SK-N-SH treated with all-trans-retinoic acid at 6 μM for 48 hours (cell line): ENCODE results near the gene CFAP161.
A peak's percentile ranks its signal among the peaks of the same experiment; 100 is the strongest.

Source experiments
- ATAC-seq: fragments of 200-7000 bp; cut with Tn5 transposase; 3 replicates; pipeline ENCODE4 v1.9.1; 2020; ENCODE audit warnings: mild to moderate bottlenecking, moderate library complexity
- ARNTL ChIP-seq: fragments of 450-650 bp; formaldehyde crosslinking; IDR thresholded peaks from 2 replicates; pipeline ENCODE4 v1.5.0; 2020; ENCODE audit warnings: low read depth, mild to moderate bottlenecking, moderate library complexity, borderline replicate concordance
- BACH2 ChIP-seq: fragments of 250-450 bp; sonication (Bioruptor Pico); IDR thresholded peaks from 2 replicates; pipeline ENCODE4 v1.9.0; 2021; ENCODE audit warnings: mild to moderate bottlenecking, borderline replicate concordance
- ESRRG ChIP-seq: fragments of 250-450 bp; sonication (Bioruptor Pico); IDR thresholded peaks from 2 replicates; pipeline ENCODE4 v1.6.1; 2021; ENCODE audit warnings: mild to moderate bottlenecking
- GLIS3 ChIP-seq: fragments of 250-450 bp; sonication (Bioruptor Pico); IDR thresholded peaks from 2 replicates; pipeline ENCODE4 v1.5.0; 2020; ENCODE audit warnings: mild to moderate bottlenecking, moderate library complexity
- ISL1 ChIP-seq: fragments of 250-450 bp; sonication (Bioruptor Pico); IDR thresholded peaks from 2 replicates; pipeline ENCODE4 v2.1.2; 2022; ENCODE audit warnings: mild to moderate bottlenecking, moderate library complexity
- PPARA ChIP-seq: fragments of 250-450 bp; sonication (Bioruptor Pico); IDR thresholded peaks from 2 replicates; pipeline ENCODE4 v1.5.0; 2020; ENCODE audit warnings: mild to moderate bottlenecking, borderline replicate concordance
- SNAI2 ChIP-seq: fragments of 250-450 bp; sonication (Bioruptor Pico); IDR thresholded peaks from 2 replicates; pipeline ENCODE4 v1.5.0; 2020; ENCODE audit warnings: mild to moderate bottlenecking, moderate library complexity
- TOX ChIP-seq: fragments of 250-450 bp; sonication (Bioruptor Pico); IDR thresholded peaks from 2 replicates; pipeline ENCODE4 v1.8.0; 2021; ENCODE audit warnings: mild to moderate bottlenecking, moderate library complexity, borderline replicate concordance
- ZC3H10 ChIP-seq: fragments of 250-450 bp; sonication (Bioruptor Pico); IDR thresholded peaks from 2 replicates; pipeline ENCODE4 v1.5.1; 2021; ENCODE audit warnings: mild to moderate bottlenecking, moderate library complexity
- ZFP30 ChIP-seq: fragments of 450-650 bp; formaldehyde crosslinking; IDR thresholded peaks from 2 replicates; pipeline ENCODE4 v1.5.0; 2022; ENCODE audit warnings: mild to moderate bottlenecking, moderate library complexity
- ZNF70 ChIP-seq: fragments of 450-650 bp; formaldehyde crosslinking; IDR thresholded peaks from 2 replicates; pipeline ENCODE4 v1.5.0; 2020; ENCODE audit warnings: mild to moderate bottlenecking, moderate library complexity
- TF ChIP-seq, protein P1 (sequence below): fragments of 250-450 bp; sonication (Bioruptor Pico); IDR thresholded peaks from 2 replicates; pipeline ENCODE4 v1.8.0; 2021; ENCODE audit warnings: low read depth, mild to moderate bottlenecking, moderate library complexity, borderline replicate concordance
- TF ChIP-seq, protein P2 (sequence below): fragments of 250-450 bp; sonication (Bioruptor Pico); IDR thresholded peaks from 2 replicates; pipeline ENCODE4 v1.5.1; 2021; ENCODE audit warnings: mild to moderate bottlenecking, moderate library complexity
- TF ChIP-seq, protein P3 (sequence below): fragments of 250-450 bp; sonication (Bioruptor Pico); IDR thresholded peaks from 2 replicates; pipeline ENCODE4 v1.8.0; 2020; ENCODE audit warnings: mild to moderate bottlenecking, moderate library complexity, borderline replicate concordance
- TF ChIP-seq, protein P4 (sequence below): fragments of 250-450 bp; sonication (Bioruptor Pico); IDR thresholded peaks from 2 replicates; pipeline ENCODE4 v1.5.0; 2020; ENCODE audit warnings: mild to moderate bottlenecking, moderate library complexity
- TF ChIP-seq, protein P5 (sequence below): fragments of 250-450 bp; sonication (Bioruptor Pico); IDR thresholded peaks from 2 replicates; pipeline ENCODE4 v1.5.1; 2020; ENCODE audit warnings: low read depth, mild to moderate bottlenecking, moderate library complexity

CFAP161 gene

DNA sequence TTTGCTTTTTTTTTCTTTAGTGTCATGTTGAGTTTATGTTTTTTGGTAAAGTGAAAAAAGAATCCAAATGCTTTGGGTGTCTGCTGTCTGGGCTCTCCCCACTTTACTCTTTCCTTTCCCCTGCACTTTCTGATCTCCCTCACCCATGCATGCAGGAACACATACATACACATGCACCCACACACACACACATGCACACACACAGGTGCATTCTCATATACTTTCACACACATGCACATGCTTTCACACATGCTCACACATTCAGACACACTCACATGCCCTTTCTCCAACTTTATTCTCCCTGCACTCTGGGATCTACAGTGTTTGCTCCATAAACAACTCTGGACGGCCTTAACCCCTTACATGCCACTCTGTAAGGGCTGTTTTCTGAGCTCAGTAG lies 46.4 kb upstream of the CFAP161 start (continued):
- no peak for TF ChIP-seq ZNF70

DNA sequence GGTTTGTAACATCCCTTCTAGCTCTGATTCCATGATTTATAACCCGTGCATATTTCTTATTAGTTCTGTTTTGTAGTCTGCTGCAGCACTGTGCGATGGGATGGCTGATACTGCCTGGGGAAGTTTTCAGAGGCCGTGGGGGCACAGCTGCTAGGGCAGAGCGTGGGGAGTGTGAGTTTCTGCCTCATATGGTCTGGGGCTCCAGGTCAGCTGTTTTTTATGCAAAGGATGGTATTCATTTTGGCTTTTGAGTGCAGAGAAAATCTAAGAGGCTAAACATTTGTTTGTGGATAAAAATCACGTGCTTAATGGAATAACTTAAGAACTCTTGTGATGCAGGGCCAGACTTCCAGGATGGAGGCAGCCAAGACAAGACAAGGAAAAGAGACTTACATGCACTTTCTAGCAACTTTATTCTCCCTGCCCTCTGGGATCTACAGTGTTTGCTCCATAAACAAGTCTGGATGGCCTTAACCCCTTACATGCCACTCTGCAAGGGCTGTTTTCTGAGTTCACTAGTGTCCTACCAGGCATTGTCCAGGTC lies 45.5 kb upstream of the CFAP161 start:
- ATAC-seq, result no peak
- TF ChIP-seq ARNTL (no peak), TOX (no peak), SNAI2 (CRISPR knock-in tag) (no peak), PPARA (CRISPR knock-in tag) (no peak), ZFP30 (CRISPR knock-in tag) (no peak), ISL1 (no peak), ZNF70 (no peak), ESRRG (no peak), GLIS3 (CRISPR knock-in tag) (no peak), ZC3H10 (CRISPR knock-in tag) (no peak), BACH2 (CRISPR knock-in tag) (no peak)
- TF ChIP-seq, protein P1, sequence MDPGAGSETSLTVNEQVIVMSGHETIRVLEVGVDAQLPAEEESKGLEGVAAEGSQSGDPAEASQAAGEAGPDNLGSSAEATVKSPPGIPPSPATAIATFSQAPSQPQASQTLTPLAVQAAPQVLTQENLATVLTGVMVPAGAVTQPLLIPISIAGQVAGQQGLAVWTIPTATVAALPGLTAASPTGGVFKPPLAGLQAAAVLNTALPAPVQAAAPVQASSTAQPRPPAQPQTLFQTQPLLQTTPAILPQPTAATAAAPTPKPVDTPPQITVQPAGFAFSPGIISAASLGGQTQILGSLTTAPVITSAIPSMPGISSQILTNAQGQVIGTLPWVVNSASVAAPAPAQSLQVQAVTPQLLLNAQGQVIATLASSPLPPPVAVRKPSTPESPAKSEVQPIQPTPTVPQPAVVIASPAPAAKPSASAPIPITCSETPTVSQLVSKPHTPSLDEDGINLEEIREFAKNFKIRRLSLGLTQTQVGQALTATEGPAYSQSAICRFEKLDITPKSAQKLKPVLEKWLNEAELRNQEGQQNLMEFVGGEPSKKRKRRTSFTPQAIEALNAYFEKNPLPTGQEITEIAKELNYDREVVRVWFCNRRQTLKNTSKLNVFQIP (CRISPR knock-in tag), result no peak
- TF ChIP-seq, protein P2, sequence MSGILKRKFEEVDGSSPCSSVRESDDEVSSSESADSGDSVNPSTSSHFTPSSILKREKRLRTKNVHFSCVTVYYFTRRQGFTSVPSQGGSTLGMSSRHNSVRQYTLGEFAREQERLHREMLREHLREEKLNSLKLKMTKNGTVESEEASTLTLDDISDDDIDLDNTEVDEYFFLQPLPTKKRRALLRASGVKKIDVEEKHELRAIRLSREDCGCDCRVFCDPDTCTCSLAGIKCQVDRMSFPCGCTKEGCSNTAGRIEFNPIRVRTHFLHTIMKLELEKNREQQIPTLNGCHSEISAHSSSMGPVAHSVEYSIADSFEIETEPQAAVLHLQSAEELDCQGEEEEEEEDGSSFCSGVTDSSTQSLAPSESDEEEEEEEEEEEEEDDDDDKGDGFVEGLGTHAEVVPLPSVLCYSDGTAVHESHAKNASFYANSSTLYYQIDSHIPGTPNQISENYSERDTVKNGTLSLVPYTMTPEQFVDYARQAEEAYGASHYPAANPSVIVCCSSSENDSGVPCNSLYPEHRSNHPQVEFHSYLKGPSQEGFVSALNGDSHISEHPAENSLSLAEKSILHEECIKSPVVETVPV (CRISPR knock-in tag), result no peak
- TF ChIP-seq, protein P3, sequence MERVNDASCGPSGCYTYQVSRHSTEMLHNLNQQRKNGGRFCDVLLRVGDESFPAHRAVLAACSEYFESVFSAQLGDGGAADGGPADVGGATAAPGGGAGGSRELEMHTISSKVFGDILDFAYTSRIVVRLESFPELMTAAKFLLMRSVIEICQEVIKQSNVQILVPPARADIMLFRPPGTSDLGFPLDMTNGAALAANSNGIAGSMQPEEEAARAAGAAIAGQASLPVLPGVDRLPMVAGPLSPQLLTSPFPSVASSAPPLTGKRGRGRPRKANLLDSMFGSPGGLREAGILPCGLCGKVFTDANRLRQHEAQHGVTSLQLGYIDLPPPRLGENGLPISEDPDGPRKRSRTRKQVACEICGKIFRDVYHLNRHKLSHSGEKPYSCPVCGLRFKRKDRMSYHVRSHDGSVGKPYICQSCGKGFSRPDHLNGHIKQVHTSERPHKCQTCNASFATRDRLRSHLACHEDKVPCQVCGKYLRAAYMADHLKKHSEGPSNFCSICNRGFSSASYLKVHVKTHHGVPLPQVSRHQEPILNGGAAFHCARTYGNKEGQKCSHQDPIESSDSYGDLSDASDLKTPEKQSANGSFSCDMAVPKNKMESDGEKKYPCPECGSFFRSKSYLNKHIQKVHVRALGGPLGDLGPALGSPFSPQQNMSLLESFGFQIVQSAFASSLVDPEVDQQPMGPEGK (CRISPR knock-in tag), result no peak
- TF ChIP-seq, all 23 proteins: peak for 0

DNA sequence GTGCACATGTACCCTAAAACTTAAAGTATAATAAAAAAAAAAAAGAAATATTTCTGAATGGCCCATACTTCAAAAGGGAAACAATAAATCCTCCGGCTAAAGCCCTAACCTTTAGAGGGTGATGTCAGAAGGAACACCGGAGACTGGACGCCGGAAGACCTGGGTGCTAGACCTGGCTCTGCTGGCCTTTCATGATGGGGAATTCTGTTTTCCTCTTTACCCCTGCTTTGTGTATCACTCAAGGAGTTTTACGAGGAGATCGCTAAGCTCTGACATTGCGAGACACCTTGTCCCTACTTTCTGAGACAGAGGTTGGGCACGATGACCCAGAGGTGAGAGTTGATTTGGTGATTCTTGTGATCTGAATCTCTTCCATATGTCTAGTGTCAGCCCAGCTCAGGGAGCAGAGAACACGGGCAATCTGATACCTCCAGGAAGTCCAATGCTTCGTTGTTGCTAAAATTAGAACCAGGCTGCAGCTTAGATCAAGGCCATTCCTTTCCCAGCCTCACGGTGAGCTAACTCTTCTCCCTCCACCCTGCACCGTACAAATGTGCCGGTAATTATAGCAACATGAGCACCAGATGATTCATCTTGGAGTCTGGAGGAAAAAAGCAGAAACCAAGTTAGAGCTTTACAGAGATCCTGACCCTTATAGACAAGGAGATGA lies 42.0 kb upstream of the CFAP161 start:
- ATAC-seq, result peak; percentile 100

More for the DNA sequence above, 42.0 kb upstream of the CFAP161 start:
- TF ChIP-seq ZFP30 (CRISPR knock-in tag) (no peak), ARNTL (no peak), SNAI2 (CRISPR knock-in tag) (no peak)
- TF ChIP-seq, protein P1 (CRISPR knock-in tag), result no peak
- TF ChIP-seq, protein P2 (CRISPR knock-in tag), result no peak
- TF ChIP-seq, protein P4, sequence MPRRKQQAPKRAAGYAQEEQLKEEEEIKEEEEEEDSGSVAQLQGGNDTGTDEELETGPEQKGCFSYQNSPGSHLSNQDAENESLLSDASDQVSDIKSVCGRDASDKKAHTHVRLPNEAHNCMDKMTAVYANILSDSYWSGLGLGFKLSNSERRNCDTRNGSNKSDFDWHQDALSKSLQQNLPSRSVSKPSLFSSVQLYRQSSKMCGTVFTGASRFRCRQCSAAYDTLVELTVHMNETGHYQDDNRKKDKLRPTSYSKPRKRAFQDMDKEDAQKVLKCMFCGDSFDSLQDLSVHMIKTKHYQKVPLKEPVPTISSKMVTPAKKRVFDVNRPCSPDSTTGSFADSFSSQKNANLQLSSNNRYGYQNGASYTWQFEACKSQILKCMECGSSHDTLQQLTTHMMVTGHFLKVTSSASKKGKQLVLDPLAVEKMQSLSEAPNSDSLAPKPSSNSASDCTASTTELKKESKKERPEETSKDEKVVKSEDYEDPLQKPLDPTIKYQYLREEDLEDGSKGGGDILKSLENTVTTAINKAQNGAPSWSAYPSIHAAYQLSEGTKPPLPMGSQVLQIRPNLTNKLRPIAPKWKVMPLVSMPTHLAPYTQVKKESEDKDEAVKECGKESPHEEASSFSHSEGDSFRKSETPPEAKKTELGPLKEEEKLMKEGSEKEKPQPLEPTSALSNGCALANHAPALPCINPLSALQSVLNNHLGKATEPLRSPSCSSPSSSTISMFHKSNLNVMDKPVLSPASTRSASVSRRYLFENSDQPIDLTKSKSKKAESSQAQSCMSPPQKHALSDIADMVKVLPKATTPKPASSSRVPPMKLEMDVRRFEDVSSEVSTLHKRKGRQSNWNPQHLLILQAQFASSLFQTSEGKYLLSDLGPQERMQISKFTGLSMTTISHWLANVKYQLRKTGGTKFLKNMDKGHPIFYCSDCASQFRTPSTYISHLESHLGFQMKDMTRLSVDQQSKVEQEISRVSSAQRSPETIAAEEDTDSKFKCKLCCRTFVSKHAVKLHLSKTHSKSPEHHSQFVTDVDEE (CRISPR knock-in tag), result no peak
- TF ChIP-seq, protein P5, sequence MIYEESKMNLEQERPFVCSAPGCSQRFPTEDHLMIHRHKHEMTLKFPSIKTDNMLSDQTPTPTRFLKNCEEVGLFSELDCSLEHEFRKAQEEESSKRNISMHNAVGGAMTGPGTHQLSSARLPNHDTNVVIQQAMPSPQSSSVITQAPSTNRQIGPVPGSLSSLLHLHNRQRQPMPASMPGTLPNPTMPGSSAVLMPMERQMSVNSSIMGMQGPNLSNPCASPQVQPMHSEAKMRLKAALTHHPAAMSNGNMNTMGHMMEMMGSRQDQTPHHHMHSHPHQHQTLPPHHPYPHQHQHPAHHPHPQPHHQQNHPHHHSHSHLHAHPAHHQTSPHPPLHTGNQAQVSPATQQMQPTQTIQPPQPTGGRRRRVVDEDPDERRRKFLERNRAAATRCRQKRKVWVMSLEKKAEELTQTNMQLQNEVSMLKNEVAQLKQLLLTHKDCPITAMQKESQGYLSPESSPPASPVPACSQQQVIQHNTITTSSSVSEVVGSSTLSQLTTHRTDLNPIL (CRISPR knock-in tag), result no peak
